ENCODE data around the gene DCLK1.

DNA sequence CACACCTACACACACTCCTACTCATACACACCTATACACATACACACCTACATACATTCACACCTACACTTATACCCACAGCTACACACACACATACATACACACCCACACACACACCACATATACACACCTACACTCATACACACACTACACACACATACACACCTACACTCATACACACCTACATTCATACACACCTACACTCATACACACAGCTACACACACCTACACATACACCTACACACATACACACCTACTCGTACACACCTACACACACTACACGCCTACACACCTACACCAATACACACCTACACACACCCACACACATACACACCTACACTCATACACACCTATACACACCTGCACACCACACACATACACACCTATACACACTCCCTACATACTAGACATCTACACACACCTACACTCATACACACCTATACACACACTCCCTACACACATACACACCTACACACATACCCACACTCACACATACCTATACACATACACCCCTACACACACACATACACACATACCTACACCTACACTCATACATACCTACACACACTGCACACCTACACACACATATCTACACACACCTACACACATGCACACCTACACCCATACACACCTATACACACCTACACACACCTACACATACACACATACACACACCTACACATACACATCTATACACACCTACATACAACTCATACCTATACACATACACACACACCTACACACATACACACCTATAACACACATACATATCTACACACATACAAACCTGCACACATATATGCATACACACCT is 369.5 kb downstream of the DCLK1 start:
- TF ChIP-seq CTCF (IDR thresholded peaks at IDR 0.05; ENCODE audit: poor library complexity) (no peak), EZH2phosphoT487 (IDR thresholded peaks at IDR 0.05; ENCODE audit: low read depth, severe bottlenecking, unreplicated experiment) (no peak), EZH2 (IDR thresholded peaks at IDR 0.05; ENCODE audit: borderline replicate concordance) (no peak)

Data from hepatocyte (in vitro differentiated cells).